ENCODE data around the gene NTN1. TPM values are rescaled to one million over a fixed set of nuclear protein-coding genes. Genes with fewer than 3 reads are reported as not detected.

The NTN1 gene
- total RNA-seq, 2 donors from 2014 or later: 17.0 to 40.4 TPM

GRCh38 chr17:9038380-9038779 lies 17.1 kb downstream of the NTN1 start:
- no peak overlapping the region for H3K4me3 Mint-ChIP-seq

GRCh38 chr17:9044772-9045463 lies 23.6 kb downstream of the NTN1 start:
- Mint-ChIP-seq H3K27me3 (ENCODE audit: insufficient read depth) (no peaks in the 10 kb centered on the region), H3K4me1 (no peaks in the 10 kb centered on the region), H3K27ac (no peak overlapping the region), H3K4me3 (no peak overlapping the region), H3K36me3 (ENCODE audit: low read depth) (peaks cover 50% of the 10 kb centered on the region), H3K9me3 (peaks cover 36% of the 10 kb centered on the region)
- H3K27ac ChIP-seq (ENCODE audit: low read depth, low read length): no peak overlapping the region
- peak; percentile 45 for DNase-seq
- H3K36me3 ChIP-seq (ENCODE audit: control insufficient read depth, insufficient read depth, low read length): peaks cover 76% of the 10 kb centered on the region
- TF ChIP-seq CTCF (conservative IDR thresholded peaks at IDR 0.05): no peak
- H3K9ac ChIP-seq (ENCODE audit: extremely low read depth, low read length, poor library complexity, severe bottlenecking): no peak overlapping the region
- H3K27me3 ChIP-seq (ENCODE audit: control insufficient read depth, insufficient read depth, low read length, poor library complexity, severe bottlenecking): no peaks in the 10 kb centered on the region
- no peaks in the 10 kb centered on the region for H3K4me1 ChIP-seq (ENCODE audit: control insufficient read depth, insufficient read depth, low read length)
- 81 to 89% methylated on average over 8 to 11 of the region's 11 CpGs for WGBS, 2 experiments (ENCODE audit: insufficient coverage in 1 of 2, insufficient read length in 1 of 2)
- peaks cover 62% of the 10 kb centered on the region for H3K9me3 ChIP-seq (ENCODE audit: control insufficient read depth, low read length)
- H3K4me3 ChIP-seq (ENCODE audit: low read length): no peak overlapping the region

More at GRCh38 chr17:9038380-9038779, 17.1 kb downstream of the NTN1 start:
- Mint-ChIP-seq H3K36me3 (ENCODE audit: low read depth) (peaks cover 28% of the 10 kb centered on the region), H3K27ac (no peak overlapping the region), H3K4me1 (peaks cover 26% of the 10 kb centered on the region), H3K27me3 (ENCODE audit: insufficient read depth) (no peaks in the 10 kb centered on the region), H3K9me3 (peaks cover 25% of the 10 kb centered on the region)
- H3K4me3 ChIP-seq (ENCODE audit: low read length): peak overlapping the region; percentile 48
- peaks cover 32% of the 10 kb centered on the region for H3K9me3 ChIP-seq (ENCODE audit: control insufficient read depth, low read length)
- no peak for TF ChIP-seq CTCF (conservative IDR thresholded peaks at IDR 0.05)
- no peaks in the 10 kb centered on the region for H3K27me3 ChIP-seq (ENCODE audit: control insufficient read depth, insufficient read depth, low read length, poor library complexity, severe bottlenecking)
- H3K27ac ChIP-seq (ENCODE audit: low read depth, low read length): no peak overlapping the region
- DNase-seq: peak; percentile 55
- H3K9ac ChIP-seq (ENCODE audit: extremely low read depth, low read length, poor library complexity, severe bottlenecking): no peak overlapping the region
- peaks cover 35% of the 10 kb centered on the region for H3K36me3 ChIP-seq (ENCODE audit: control insufficient read depth, insufficient read depth, low read length)
- peaks cover 3% of the 10 kb centered on the region for H3K4me1 ChIP-seq (ENCODE audit: control insufficient read depth, insufficient read depth, low read length)
- 57 to 67% methylated on average over 1 of the region's 1 CpG for WGBS, 2 experiments (ENCODE audit: insufficient coverage in 1 of 2, insufficient read length in 1 of 2)

GRCh38 chr17:9050801-9051401 lies 29.6 kb downstream of the NTN1 start:
- H3K27me3 ChIP-seq (ENCODE audit: control insufficient read depth, insufficient read depth, low read length, poor library complexity, severe bottlenecking): no peaks in the 10 kb centered on the region
- Mint-ChIP-seq H3K36me3 (ENCODE audit: low read depth) (peaks cover 33% of the 10 kb centered on the region), H3K27ac (peak overlapping the region; percentile 64), H3K27me3 (ENCODE audit: insufficient read depth) (peaks cover 25% of the 10 kb centered on the region), H3K9me3 (peaks cover 27% of the 10 kb centered on the region), H3K4me1 (peaks cover 23% of the 10 kb centered on the region), H3K4me3 (no peak overlapping the region)
- no peak overlapping the region for H3K27ac ChIP-seq (ENCODE audit: low read depth, low read length)
- H3K36me3 ChIP-seq (ENCODE audit: control insufficient read depth, insufficient read depth, low read length): peaks cover 40% of the 10 kb centered on the region
- H3K9ac ChIP-seq (ENCODE audit: extremely low read depth, low read length, poor library complexity, severe bottlenecking): no peak overlapping the region
- peak; percentile 88 for DNase-seq
- H3K4me1 ChIP-seq (ENCODE audit: control insufficient read depth, insufficient read depth, low read length): no peaks in the 10 kb centered on the region
- H3K9me3 ChIP-seq (ENCODE audit: control insufficient read depth, low read length): peaks cover 37% of the 10 kb centered on the region
- 45 to 76% methylated on average over 3 to 8 of the region's 8 CpGs for WGBS, 2 experiments (ENCODE audit: insufficient coverage in 1 of 2, insufficient read length in 1 of 2)
- H3K4me3 ChIP-seq (ENCODE audit: low read length): no peak overlapping the region
- no peak for TF ChIP-seq CTCF (conservative IDR thresholded peaks at IDR 0.05)
